SKM-1 treated with dmso at 0.1 percent for 144 hours (cell line): ENCODE measurements around the gene CACNA1D.

Experiments used
- DNase-seq: peaks from one replicate; lab custom pipeline; 2025; ENCODE audit not compliant: unreplicated experiment; lab: John Stamatoyannopoulos, UW

CACNA1D gene

DNA sequence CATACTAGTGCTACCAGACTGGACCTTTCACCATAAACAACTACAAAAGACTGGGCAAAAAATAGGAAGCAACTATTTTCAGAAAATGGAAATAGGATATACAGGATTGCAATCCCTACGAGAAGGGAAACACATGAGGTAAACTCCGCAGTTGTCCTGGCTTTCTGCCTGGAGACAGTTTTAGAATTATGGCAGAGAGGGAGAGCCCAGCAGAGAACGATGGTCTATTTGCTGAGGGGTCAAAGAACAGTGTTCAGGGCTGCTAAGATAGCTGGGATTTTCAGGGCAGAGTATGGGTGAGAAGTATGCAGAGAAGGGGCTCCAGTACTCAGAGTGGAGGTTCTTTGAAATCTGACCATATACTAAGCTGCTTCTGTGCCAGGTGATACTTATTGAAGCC, 188.4 kb downstream of the CACNA1D start:
- no peak for DNase-seq

DNA sequence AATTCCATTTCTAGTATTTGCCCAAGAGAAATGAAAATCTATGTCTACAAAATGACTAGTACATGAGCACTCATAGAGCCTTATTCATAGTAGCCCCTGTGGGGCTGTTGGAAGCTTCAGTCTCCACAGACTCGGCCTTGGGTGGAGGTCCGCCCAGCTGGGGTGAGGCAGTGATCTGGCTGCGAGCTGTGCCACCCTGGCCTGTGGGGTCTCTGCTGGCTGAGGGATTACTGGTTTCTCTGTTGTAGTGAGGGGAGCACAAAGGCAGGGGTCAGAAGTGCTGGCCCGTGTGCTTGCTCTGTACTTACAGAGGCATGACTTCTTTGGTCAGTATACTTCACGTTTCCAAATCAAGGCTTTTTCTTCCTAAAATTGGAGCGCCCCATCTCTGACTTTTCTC, 193.7 kb downstream of the CACNA1D start:
- no peak for DNase-seq

- no peak for DNase-seq
Observed at GRCh38 chr3:53688989-53689388, 194.6 kb downstream of the CACNA1D start.

GRCh38 chr3:53689681-53690080, 195.3 kb downstream of the CACNA1D start:
- DNase-seq: no peak

DNA sequence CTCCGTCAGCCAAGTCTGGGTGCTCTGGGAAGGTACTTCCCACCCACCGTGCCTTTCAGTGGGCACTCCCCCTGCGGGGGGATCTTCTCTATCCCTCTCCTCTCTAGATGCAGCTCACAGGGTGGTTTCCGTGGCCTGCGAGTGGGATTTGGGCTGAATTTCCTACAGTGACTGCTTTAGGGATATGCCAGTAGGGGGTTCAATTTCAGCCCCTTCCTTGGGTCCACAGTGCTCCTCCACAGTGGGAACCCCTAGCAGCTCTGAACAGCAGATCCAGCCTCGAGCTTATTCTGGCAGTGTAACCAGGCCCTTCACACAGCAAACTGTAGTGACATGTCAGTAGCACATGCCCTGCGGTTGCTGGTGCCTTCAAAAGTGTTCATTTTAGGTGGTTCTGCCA, 196.1 kb downstream of the CACNA1D start:
- DNase-seq: no peak

DNA sequence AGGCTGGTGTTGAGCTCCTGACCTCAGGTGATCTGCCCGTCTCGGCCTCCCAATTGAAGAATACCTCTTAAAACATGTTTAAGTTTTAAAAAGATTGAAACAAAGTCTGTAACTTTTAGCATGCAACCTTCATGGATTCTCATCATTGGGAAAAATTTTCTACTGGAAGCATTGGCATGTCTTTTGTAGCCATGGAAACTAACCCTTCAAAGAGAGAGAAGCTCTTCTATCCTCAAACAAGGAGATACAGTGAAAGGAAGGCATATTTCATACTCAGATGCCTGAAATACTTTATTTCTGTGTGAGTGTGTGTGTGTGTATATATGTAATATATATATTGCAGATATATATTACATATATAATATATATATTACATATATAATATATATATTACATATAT, 196.9 kb downstream of the CACNA1D start:
- no peak for DNase-seq

DNA sequence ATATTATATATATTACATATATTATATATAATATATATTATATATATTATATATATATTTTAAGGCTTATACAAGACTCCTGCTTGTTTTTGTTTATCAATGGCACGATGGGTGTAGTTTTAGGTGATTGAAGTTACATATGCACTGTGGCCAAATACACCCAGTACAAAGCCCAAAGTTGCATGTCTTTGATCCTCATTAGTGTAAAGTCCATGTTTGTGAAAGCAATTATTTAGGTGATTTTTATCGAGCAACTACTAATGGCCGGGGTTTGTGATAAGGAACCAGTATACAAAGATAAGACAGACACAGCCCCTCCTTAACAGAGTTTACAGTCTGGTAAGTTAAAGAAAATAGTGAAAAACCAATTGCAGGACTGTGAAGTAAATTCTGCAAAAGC, 197.5 kb downstream of the CACNA1D start:
- DNase-seq: no peak

DNA sequence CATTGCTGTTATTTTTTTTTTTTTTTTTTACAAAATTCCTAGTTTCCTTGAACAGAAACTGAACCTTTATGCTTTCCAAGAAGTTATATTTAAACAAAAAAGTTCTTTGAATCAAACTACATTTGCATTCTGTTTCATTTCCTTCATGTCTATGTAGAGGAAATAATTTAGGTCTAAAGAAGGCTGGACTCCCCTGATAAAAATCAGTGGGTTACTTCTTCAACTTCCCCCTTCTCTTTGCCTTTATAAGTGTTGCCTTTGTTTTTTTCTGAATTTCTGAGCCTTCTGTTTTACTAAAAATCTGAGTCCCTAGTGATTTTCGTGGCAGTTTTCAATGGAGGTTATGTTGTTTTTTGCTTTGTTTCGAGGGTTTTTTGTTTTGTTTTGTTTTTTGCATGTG, 199.0 kb downstream of the CACNA1D start:
- DNase-seq: peak; percentile 41

- no peak for DNase-seq
Observed at GRCh38 chr3:53694046-53694445, 199.6 kb downstream of the CACNA1D start.

DNA sequence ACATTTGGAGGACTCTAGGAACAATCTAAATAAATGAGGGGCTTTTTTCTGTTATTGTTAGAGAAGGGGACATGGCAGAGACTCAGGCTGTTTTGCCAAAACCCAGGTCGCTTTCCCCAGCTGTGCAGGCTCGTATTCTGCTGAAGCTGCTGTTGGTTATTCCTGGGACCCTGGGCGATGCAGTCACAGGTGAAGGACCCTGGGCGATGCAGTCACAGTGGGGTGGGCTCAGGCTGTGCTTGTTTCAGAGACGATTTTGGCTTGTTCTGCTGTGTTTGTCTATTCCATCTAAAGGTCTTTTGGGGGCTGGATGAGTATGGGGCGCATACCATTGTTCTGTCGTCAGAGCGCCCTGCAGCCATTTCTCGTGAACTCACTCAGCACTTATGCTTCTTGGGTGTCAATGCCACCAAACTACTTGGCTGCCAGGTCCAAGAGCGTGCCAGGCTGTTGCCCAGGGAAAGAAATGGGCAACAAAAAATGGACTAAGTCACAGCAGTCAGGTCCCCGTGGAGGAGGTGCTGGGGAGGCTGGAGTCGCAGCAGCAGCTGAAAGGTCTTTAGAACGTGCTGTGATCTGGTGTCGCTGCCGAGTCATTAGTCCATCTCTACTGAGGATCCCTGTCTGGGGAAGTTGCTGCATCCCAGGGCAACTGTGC, 200.4 kb downstream of the CACNA1D start:
- DNase-seq: no peak

DNA sequence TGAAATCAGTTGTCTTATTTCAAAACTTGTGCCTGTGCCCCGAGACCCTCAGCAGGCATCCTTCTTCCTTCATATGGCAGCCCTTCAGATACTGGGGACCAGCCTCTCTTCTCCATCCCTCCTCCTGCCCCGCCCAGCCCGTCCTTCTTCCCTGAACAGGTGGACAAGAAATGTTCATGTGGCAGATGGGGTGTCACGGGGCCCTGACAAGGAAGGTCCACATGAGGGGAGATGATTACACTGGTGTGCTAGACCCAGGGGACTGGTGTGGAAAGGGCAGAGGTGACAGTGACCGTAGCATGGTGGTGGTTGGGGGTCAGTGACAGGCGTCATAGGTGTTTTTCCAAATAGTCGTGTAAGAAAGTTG, 200.9 kb downstream of the CACNA1D start:
- no peak for DNase-seq

- peak; percentile 69 for DNase-seq
Observed at GRCh38 chr3:53696401-53697172, 202.2 kb downstream of the CACNA1D start.

GRCh38 chr3:53700441-53700840, 206.0 kb downstream of the CACNA1D start:
- DNase-seq: no peak

DNA sequence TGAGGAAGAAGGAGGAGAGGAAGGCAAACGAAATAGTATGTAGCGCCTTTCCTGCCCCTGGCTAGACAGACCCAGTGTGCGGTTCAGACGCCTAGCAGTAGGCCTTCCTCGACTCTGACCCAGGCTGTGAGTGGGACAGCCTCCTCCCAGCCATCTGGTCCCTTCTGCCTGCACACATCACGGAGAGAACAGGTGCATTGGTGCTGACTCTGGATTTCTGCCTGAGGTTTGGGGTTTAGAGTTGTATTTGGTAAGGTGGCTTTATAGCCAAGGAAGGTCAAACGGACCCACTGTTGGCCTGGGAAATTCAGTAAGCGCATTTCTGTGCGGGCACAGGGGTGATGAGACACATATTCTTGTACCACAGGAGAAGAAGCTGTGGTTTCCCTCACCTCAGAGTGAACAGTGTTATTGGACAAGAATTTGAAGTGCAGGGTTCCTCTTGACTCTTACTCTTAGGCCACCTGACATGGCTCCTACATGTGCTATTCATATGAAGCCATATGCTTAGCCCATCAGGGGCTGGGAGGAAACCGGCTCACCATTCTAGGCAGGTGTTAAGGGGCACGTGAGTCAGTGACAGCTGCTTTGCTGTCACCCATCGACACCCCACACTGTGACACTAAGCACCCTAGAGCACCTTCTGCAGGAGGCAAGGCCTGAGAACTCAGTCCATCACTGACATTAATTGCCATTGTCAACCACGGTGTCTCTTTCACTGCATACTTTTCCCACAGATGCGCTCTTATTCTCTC, 208.5 kb downstream of the CACNA1D start:
- DNase-seq: no peak

- no peak for DNase-seq
Observed at GRCh38 chr3:53703630-53704362, 209.4 kb downstream of the CACNA1D start.

DNA sequence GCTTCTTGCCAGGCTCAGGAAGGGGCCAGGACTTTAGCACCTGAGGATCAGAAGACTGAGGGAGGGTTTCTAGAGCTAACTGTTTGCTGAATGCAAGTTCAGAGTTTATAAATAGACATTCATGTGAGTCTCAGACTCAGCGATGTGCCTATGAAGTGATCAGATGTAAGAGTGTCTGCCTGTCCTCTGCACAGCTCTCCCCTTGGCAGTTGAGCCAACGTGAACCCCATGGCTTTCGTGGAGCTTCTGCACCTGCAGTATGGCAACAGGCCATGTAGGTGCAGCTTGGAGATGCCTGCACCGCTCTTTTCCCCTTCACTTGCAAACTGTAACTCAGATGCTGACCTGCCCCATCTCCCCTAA, 209.9 kb downstream of the CACNA1D start:
- DNase-seq: no peak

- DNase-seq: no peak
Observed at GRCh38 chr3:53705024-53705745, 210.8 kb downstream of the CACNA1D start.

DNA sequence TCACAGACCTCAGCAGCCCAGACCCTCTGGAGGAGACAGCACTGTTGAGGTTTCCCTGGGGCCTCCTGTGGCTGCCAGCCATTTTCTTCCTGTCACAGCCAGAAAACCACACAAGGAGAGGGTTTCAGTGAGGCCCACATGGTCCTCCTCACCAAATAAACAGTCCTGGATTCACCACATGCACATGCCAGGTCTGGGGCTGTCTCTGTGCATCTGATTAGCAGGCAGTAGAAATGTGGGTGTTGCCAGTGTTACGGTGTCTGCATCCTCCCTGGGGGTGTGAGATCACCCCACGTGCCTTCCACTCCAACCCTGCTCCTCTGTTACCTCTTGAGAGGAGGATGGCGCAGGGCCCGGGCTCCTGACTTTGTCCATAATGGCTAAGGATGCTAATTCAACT, 211.4 kb downstream of the CACNA1D start:
- no peak for DNase-seq

- DNase-seq: no peak
Observed at GRCh38 chr3:53707222-53707621, 212.8 kb downstream of the CACNA1D start.

DNA sequence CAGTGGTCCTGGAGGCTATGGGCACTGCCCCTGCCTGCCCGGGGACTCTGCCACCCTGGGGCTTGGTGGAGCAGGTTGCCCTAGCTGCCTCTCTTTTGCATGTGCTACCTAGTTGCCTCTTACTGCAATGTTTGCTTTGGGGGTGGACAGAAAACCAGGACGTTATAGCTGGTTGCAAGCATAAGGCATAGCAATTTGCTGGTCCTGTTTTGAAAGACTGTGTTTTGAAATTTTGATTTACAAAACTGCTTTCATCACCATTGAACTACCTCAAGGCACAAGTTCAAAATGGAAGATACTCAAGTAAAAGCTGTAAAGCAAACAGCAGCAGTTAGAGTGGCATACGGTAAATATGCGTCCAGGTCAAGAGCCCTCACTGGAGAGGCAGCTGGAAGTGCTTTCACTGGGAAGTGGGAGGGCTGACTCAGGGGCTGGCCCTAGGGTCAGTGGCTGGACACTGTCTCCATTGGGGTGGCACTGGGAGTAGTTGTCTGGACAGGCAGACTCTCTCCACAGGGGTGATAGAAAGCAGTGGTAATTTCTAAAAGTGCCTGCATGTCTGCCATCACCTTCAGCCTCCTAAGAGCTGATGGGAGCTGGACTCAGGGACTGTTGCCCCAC, 213.7 kb downstream of the CACNA1D start:
- DNase-seq: no peak
